Amniotic epithelial cell (primary cell): ENCODE results near the gene PSMG3.

Source experiments
- DNase-seq: peaks from one replicate; pipeline ENCODE4 v3.0.0-alpha.2; 2010; ENCODE audit warnings: low read depth

Gene PSMG3

DNA sequence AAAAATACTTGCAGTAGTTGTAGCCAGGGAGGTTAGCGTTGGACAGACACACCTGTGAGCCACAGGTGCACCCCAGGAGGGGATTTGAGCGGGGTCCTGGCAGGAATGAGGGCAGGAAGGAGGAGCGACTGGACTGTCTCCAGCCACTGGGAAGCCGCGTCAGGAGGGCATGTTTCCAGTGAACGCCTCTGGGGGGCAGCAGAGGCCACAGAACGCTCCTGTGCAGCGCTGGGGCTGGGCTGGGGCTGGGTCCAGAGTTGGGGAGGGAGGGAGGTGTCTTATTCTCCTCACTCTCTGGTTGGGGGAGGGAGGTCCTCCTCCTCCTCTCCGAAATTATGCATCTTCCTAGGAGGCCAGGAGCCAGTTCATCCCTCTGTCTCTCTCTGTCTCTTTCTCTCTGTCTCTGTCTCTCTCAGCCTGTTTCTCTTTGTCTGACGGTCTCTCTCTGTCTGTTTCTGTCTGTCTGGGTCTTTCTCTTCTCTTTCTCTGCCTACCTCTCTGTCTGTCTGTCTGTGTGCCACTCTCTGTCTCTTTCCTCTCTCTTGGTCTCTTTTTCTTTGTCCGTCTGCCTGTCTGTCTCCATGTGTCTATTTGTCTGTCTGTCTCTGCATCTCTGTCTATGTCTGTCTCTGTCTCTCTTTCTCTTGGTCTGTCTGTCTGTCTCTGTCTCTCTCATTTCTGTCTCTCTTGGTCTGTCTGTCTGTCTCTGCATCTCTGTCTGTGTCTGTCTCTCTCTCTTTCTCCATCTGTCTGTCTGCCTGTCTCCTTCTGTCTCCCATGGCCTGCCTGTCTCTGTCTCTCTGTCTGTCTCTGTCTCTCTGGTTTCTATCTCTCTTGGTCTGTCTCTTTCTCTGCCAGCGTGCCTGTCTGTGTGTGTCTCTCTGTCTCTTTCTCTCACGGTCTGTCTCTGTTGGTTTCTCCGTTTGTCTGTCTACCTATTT, 9.9 kb upstream of the PSMG3 start:
- peak; percentile 28 for DNase-seq

DNA sequence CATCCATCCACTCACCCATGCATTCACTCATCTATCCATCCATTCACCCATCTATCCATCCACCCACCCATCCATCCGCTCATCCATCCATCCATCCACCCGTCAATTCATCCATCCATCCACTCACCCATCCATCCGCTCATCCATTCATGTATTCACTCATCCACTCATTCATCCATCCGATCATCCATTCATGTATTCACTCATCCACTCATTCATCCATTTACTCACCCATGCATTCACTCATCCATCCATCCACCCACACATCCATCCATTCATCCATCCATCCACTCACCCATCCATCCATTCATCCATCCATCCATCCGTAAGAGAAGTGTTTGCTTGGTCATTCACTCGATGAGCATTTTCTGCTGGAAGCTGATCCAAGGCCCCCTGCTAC, 8.7 kb upstream of the PSMG3 start:
- DNase-seq = no peak

DNA sequence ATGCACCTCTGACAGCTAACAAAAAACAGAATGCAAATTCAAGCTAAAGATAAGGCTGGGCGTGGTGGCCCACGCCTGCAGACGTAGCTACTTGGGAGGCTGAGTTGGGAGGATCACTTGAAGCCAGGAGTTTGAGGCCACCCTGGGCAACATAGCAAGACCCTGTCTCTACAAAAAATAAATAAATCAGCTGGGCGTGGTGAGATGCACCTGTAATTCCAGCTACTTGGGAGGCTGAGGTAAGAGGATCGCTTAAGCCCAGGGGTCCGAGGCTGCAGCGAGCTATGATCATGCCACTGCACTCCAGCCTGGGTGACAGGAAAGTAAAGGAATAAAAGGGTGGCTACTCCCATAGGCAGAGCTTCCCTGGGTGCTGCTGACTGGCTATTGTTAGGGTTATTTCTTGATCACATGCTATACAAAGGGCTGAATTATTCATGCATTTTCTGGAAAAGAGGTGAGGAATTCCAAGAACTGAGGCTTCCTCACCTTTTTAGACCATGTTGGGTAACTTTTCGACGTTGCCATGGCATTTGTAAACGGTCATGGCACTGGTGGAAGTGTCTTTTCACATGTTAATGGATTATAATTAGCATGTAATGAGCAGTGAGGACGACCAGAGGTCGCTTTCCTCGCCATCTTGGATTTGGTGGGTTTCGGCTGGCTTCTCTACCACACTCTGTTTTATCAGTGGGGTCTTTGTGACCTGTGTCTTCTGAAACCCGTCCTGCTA, 6.9 kb upstream of the PSMG3 start:
- no peak for DNase-seq

GRCh38 chr7:1575809-1576208, 6.0 kb upstream of the PSMG3 start:
- DNase-seq = no peak

DNA sequence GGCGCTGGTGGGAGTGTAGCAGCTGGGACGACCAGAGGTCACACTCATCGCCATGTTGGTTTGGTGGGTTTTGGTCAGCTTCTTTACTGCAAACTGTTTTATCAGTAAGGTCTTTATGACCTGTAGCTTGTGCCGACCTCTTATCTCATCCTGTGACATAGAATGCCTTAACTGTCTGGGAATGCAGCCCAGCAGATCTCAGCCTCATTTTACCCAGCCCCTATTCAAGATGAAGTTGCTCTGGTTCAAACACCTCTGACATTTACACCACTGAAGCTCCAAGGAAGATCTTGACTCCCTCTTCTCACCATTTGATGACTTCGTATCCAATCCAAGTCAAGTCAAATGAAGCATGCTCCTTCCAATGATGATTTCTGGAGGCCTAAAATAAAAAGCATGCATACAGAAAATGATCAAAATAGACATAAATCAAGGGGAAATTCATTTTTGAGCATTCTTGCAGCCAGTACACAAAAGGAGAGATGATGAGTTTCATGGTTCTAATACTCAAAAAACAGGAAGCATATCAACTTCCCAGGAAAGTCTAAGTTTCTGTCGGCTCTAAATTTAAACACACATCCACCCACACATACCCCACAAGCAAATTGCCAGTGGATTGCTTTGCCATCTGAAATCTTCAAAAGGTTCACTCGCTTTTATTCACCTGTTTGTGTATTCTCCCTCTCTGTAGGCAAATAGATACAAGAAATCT, 2.4 kb upstream of the PSMG3 start:
- no peak for DNase-seq

DNA sequence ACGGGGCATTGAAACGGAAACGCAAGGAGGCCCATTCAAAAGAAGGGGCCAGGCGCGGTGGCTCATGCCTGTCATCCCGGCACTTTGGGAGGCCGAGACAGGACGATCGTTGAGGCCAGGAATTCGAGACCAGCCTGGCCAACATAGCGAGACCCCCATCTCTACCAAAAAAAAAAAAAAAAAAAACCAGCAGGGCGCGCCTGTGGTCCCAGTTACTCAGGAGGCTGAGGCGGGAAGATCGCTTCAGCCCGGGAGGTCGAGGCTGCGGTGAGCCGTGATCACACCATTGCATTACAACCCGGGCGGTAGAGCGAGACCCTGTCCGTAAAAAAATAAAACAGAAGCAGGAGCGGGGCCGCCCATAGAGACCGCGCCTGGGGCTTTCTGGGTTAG, 396 bp downstream of the PSMG3 start:
- no peak for DNase-seq

DNA sequence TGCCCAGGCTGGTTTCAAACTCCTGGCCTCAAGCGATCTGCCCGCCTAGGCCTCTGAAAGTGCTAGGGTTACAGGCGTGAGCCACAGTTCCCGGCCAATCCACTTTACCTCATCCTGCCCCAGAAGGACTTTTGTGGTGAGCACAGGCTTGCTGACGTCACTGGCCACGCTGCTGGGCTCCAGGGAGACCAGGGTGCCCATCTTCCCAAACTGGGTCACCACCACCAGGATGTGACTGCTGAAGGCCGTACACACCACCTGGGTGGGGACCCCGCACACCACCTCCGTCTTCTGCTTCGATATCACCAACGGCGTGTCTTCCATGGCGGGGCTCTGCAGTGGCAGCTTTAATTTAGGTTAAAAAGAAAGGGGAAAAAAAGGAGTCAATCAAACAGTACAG, 816 bp downstream of the PSMG3 start:
- peak; percentile 32 for DNase-seq

DNA sequence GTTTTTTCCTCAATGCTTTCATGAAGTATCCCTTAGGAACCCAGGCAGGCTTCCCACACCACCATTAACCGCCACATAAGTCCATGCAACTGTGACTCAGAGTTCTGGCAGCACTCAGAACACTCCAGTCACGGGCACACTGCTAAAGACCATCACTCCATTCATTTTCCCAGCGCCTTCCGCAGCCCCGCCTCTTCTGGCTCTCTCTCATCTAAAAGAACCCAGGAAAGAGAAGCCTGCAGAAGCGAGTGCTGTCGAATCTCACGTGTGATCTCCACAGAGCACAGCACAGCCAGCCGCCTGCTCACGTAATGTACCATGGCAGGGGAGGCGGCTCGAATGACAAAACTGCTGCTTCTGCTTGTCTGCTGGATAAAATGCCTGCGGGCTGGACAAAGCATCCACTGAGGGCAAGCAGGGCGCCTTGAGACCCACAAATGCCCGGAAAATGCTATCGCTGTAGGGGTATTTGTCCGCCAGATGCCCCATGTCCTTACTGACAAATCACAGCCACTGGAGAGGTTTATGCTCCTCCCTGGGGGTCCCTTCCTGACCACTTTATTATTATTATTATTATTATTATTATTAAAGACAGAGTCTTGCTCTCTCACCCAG, 1.8 kb downstream of the PSMG3 start:
- peak; percentile 88 for DNase-seq

DNA sequence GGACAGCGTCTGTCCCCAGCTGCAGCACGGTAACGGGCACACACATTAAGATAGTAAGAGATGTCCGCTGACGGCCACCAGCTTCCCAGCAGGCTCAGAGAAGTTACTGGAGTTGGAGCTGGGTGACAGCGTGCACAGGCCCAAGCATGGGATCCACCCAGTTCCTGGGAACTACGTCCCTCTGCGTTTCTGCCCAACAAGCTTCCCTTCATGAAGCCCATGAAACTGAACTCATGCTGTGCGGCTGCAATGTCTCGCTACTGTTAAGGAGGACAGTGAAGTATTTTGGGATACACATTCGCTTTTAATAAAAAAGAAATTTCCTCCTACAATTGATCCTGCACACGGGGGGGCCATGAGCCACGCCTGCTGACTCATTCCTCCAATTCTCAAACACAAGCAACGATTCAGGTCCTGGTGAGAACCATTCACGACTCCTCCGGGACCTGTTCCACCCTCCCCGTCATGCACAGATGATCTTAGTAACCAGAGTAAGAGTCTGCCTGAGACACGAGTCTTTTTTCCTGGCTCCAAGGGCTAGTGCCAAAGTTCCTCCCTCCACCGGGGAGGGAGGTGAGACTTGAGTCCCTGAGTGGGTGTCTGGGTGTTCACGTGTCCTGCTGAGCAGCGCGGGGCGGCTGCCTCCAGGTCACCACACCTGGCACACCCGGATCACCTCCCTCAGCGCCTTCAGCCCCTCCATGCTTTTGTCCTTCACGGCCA, 2.6 kb downstream of the PSMG3 start:
- DNase-seq = no peak

GRCh38 chr7:1566687-1567048, 3.2 kb downstream of the PSMG3 start:
- no peak for DNase-seq

DNA sequence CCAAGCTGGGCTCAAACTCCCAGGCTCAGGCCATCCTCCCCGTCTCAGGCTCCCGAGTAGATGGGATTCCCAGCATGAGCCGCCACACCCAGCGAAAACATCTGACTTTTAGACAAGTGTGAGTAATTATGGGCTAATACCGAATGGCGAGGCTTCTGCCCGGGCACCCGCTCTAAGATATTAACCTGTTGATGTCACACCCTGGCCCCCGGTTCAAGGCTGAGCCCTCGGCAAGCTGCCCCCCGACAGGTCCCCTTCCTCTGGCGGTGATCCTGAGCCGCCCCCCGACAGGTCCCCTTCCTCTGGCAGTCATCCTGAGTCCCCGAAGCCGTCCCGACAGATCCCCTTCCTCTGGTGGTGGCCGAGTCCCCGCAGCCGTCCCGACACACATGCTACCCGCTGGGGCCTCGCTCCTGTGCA, 5.2 kb downstream of the PSMG3 start:
- peak; percentile 34 for DNase-seq

DNA sequence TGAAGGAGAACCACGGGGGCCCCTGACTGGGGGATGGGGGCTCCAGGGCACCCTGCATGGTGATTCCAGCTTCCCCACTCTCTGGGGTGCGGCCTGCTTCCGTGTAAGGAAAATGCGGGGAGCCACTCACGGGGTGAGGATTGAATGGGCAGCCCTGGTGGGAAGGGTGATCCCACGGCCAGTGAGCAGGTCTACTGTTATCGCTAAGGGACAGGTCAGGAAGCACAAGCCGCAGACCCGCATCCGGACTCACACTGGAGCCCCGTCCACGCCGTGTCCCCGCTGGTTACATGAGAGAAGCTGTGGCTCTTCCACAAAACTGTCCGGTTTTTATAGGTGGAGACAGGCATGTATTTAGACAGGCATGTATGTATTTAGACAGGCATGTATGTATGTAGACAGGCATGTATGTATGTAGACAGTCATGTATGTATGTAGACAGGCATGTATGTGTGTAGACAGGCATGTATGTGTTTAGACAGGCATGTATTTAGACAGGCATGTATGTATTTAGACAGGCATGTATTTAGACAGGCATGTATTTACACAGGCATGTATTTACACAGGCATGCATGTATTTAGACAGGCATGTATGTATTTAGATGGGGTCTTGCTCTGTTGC, 5.7 kb downstream of the PSMG3 start:
- DNase-seq = no peak

- DNase-seq = peak; percentile 68
These were observed 7.2 kb downstream of the PSMG3 start for GRCh38 chr7:1562597-1563051.

DNA sequence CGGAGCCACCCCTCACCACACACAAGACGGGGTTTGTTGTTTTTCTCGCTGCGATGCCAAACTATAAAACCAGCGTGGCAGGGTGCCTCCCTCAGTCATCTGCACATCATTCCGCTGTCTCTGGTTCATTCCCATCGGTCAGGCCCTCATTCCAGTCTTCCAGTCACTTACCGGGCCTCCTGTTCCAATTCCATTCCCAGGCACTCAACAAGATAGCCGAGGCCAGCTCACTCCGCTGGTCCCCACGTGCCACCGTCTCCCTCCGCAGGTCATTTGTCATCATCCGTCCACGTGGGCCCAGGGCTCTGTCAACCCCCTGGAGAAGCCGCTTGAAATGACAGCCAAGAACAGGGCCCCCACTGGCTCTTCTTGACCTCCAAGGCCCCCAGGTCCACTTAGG, 7.7 kb downstream of the PSMG3 start:
- no peak for DNase-seq

GRCh38 chr7:1561036-1561940, 8.5 kb downstream of the PSMG3 start:
- no peak for DNase-seq

DNA sequence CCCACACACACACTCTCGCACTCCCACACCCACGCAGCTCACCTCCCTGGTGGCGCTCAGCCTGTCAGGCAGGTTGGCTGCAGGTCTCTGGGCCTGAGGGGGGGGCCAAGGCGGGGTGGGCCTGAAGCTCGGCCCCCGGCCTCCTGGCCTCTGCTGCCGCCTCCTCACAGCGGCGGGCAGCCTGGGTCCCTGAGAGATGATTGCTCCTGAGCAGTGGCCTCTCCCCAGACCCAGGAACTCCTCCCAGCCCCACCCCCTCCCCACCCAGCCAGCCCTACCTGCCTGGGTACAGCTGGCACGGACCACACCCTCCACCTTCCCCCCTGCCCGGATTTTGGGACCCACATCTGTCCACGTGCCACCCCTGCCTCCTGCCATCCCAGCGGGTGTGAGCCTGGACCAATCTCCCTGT, 9.2 kb downstream of the PSMG3 start:
- DNase-seq = no peak

DNA sequence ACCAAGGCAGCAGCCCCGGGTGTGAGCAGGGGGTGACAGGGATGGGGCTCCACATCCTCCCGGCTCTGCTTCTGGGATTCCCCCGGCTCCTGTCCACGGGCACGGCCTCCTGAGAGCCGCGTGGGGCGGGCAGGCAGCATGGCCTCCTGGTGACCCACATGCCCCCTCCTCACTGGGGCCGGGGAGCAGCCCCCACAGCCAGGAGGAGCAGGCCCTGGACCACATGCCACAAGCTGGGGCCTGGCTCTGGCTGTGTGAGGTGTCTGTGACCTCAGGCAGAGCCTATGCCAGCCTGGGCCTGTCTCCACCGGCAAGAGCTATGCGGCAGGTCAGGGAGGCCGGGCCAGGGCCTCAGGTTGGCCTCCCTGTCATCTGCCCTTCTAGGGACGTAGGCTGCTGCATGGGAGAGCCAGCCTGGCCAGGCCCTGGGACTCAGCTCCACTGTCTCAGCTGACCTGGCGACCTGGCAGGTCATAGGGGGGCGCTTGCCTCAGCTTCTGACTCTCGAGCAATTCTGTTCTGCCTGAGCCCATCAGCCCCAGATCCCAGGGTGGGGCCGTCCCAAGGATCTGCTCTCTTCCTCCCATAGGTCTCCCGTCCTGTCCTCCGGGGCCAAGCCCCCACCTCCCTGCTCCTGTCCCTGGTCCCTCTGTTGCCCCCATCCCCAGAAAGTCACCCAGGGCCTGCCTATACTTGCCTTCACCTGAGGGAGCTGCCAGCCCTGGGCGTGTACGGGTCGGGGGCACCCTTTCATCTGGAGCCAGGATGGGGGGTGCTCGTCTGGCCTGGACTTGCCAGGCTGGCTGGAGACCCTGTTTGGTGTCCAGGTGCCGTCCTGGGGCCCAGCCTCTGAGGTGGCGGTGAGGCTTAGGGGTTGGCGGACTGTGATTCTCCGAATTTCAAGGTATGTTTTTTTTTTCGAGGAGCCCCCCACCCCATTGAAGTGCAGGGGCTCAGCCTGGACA, 9.9 kb downstream of the PSMG3 start:
- DNase-seq = no peak

- no peak for DNase-seq
These were observed 10.8 kb downstream of the PSMG3 start for GRCh38 chr7:1558841-1559625.
